Choroid plexus epithelial cell (primary cell): Measurements from ENCODE around the gene ARV1.
A peak's percentile ranks its signal among the peaks of the same experiment; 100 is the strongest.

Source experiments
- DNase-seq: peaks from one replicate; pipeline ENCODE4 v3.0.0-alpha.2; 2010; ENCODE audit warnings: low read depth
- H3K4me3 ChIP-seq: 2 replicates; pipeline ENCODE4 v1.5.1; 2011; ENCODE audit warnings: low read depth, mild to moderate bottlenecking, control low read depth, low read length, moderate library complexity
- TF ChIP-seq, protein P1 (sequence below): conservative IDR thresholded peaks from 2 replicates; pipeline ENCODE4 v1.5.1; 2011; ENCODE audit warnings: low read depth, mild to moderate bottlenecking, control low read depth, inconsistent platforms, low read length, moderate library complexity

The ARV1 gene

GRCh38 chr1:230975636-230976035 is 3.3 kb upstream of the ARV1 start:
- TF ChIP-seq, protein P1, sequence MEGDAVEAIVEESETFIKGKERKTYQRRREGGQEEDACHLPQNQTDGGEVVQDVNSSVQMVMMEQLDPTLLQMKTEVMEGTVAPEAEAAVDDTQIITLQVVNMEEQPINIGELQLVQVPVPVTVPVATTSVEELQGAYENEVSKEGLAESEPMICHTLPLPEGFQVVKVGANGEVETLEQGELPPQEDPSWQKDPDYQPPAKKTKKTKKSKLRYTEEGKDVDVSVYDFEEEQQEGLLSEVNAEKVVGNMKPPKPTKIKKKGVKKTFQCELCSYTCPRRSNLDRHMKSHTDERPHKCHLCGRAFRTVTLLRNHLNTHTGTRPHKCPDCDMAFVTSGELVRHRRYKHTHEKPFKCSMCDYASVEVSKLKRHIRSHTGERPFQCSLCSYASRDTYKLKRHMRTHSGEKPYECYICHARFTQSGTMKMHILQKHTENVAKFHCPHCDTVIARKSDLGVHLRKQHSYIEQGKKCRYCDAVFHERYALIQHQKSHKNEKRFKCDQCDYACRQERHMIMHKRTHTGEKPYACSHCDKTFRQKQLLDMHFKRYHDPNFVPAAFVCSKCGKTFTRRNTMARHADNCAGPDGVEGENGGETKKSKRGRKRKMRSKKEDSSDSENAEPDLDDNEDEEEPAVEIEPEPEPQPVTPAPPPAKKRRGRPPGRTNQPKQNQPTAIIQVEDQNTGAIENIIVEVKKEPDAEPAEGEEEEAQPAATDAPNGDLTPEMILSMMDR, result no peak
- no peak for DNase-seq
- no peak overlapping the region for H3K4me3 ChIP-seq

- TF ChIP-seq, protein P1, result no peak
- DNase-seq, result no peak
- H3K4me3 ChIP-seq, result no peak overlapping the region
These were observed 2.5 kb upstream of the ARV1 start for GRCh38 chr1:230976360-230976759.

- no peak for DNase-seq
- TF ChIP-seq, protein P1, result no peak
- H3K4me3 ChIP-seq, result peak overlapping the region; percentile 90
These were observed 1.8 kb upstream of the ARV1 start for GRCh38 chr1:230976825-230977747.

DNA sequence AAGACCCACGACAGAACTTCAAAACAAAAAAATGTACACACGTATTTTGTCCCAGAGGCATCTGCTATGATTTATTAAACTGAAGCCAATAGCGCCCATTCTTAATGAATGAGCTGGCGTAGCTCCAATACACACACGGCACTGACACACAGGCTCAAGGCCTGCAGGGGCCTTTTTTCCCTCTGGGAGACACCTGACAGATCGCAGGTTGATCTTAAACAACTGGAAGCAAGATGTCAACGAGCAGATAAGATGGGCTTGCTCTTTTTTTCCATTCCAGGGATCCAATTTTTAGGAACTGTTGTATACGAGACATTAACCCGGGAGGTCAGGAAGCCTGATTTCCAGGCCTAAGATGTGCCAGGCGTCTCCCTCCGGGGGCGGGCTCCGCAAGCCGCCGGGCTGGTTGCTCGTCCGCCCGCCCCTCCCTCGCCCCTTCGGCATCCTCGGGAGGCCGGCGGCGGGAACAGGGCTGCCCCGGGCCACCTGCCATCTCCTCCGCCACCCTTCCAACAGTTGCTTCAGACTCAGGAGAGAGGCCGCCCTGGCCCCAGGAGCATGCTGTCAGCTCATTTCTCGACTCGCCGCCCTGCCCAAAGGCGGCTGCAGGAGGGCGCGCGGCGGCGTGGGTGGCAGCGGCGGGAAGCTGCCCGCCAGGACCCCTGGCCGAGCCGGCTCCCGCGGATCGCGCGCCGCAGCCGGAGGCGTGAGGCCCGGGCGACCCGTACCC is 968 bp upstream of the ARV1 start:
- peak; percentile 17 for DNase-seq
- H3K4me3 ChIP-seq, result peak overlapping the region; percentile 90
- TF ChIP-seq, protein P1, result no peak

GRCh38 chr1:230979389-230979716 is 459 bp downstream of the ARV1 start:
- TF ChIP-seq, protein P1, result no peak
- DNase-seq, result no peak

DNA sequence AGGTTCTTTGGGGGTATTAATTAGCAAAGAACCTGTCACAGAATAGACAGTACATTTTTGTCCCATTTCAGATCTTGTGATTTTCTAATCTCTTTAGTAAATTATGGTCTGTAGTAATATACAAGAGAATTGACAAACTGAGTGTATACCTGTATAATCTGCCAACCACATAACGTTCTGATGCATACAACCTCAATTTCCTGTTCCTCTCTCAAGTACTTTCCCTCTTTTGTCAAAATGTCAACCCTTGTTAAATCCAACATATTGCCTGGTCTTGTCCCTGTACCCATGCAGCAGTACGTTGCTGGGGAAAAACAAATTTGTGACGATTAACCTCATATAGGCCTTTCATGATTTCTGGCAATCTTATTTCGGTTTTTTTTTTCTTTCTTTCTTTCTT is 1.1 kb downstream of the ARV1 start:
- TF ChIP-seq, protein P1, result no peak
- DNase-seq, result no peak
- H3K4me3 ChIP-seq, result no peak overlapping the region

More at GRCh38 chr1:230979389-230979716, 459 bp downstream of the ARV1 start:
- H3K4me3 ChIP-seq, result peak overlapping the region; percentile 90
